ENCODE data around the gene MAP3K14.

- TF ChIP-seq CTCF (IDR thresholded peaks at IDR 0.05) (no peak), POLR2A (IDR thresholded peaks at IDR 0.05) (no peak)
Measured at GRCh38 chr17:45332505-45332904, 15.7 kb upstream of the MAP3K14 start.

All from thyroid gland (tissue), 4 donors.